Dermis blood vessel endothelial cell (primary cell): ENCODE data around the gene ALPI. TPM values are rescaled to one million over a fixed set of nuclear protein-coding genes. Genes with fewer than 3 reads are reported as not detected.

Source experiments
- DNase-seq: peaks from one replicate; pipeline ENCODE4 v3.0.0; 2010
- total RNA-seq: library from RNA; depleted of rRNA; stranded (reverse); fragments of >200 nt; gene quantifications from 2 replicates; pipeline ENCODE4 v1.2.3, GENCODE V29; 2014

ALPI gene
- total RNA-seq, 1 donor from 2014 or later: not detected

GRCh38 chr2:232464544-232464885 is 8.6 kb downstream of the ALPI start:
- no peak for DNase-seq

GRCh38 chr2:232465061-232465460 is 9.1 kb downstream of the ALPI start:
- DNase-seq: no peak

- no peak for DNase-seq
Measured at GRCh38 chr2:232466221-232466620, 10.3 kb downstream of the ALPI start.

- peak; percentile 34 for DNase-seq
Measured at GRCh38 chr2:232473467-232473890, 17.5 kb downstream of the ALPI start.

- no peak for DNase-seq
Measured at GRCh38 chr2:232476045-232476444, 20.1 kb downstream of the ALPI start.

- DNase-seq: no peak
Measured at GRCh38 chr2:232476791-232477190, 20.8 kb downstream of the ALPI start.

GRCh38 chr2:232477751-232478510 is 22.0 kb downstream of the ALPI start:
- no peak for DNase-seq

GRCh38 chr2:232478571-232479340 is 22.8 kb downstream of the ALPI start:
- DNase-seq: no peak

GRCh38 chr2:232479341-232480200 is 23.6 kb downstream of the ALPI start:
- no peak for DNase-seq

GRCh38 chr2:232480201-232481190 is 24.5 kb downstream of the ALPI start:
- no peak for DNase-seq

- no peak for DNase-seq
Measured at GRCh38 chr2:232481322-232482140, 25.6 kb downstream of the ALPI start.

GRCh38 chr2:232482301-232483238 is 26.6 kb downstream of the ALPI start:
- DNase-seq: no peak

- DNase-seq: no peak
Measured at GRCh38 chr2:232483311-232483922, 27.5 kb downstream of the ALPI start.

- no peak for DNase-seq
Measured at GRCh38 chr2:232483923-232484627, 28.1 kb downstream of the ALPI start.

GRCh38 chr2:232484628-232485347 is 28.8 kb downstream of the ALPI start:
- no peak for DNase-seq

GRCh38 chr2:232485348-232485756 is 29.4 kb downstream of the ALPI start:
- DNase-seq: no peak

- no peak for DNase-seq
Measured at GRCh38 chr2:232485757-232486557, 30.0 kb downstream of the ALPI start.
